Hepatocyte (in vitro differentiated cells): ENCODE results near the gene SCIMP.

Source experiments
- EZH2 ChIP-seq: fragments of 200-600 bp; sonication (generic); IDR thresholded peaks from 2 replicates; pipeline ENCODE4 v1.6.1; 2016; ENCODE audit warnings: antibody characterized with exemption, mild to moderate bottlenecking, borderline replicate concordance
- EZH2phosphoT487 ChIP-seq: fragments of 200-600 bp; sonication (generic); IDR thresholded peaks from one replicate; pipeline ENCODE4 v1.6.1; 2018; ENCODE audit warnings: antibody characterized with exemption, mild to moderate bottlenecking, low read depth, moderate library complexity; ENCODE audit not compliant: unreplicated experiment, severe bottlenecking
- TF ChIP-seq, protein P1 (sequence below): fragments of 200-600 bp; sonication (generic); IDR thresholded peaks from 2 replicates; pipeline ENCODE4 v1.5.1; 2016; ENCODE audit warnings: antibody characterized with exemption, mild to moderate bottlenecking; ENCODE audit not compliant: poor library complexity

DNA sequence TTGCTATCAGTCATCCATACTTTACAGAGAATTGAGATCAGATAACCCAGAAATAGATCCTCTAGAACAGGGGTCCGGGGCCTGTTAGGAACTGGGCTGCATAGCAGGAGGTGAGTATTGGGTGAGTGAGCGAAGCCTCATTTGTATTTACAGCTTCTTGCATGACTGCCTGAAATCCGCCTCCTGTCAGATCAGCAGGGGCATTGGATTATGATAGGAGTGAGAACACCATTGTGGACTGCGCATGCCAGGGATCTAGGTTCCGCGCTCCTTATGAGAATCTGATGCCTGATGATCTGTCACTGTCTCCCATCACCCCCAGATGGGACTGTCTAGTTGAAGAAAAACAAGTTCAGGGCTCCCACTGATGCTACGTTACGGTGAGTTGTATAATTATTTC, 13.0 kb upstream of the SCIMP start:
- TF ChIP-seq, protein P1, sequence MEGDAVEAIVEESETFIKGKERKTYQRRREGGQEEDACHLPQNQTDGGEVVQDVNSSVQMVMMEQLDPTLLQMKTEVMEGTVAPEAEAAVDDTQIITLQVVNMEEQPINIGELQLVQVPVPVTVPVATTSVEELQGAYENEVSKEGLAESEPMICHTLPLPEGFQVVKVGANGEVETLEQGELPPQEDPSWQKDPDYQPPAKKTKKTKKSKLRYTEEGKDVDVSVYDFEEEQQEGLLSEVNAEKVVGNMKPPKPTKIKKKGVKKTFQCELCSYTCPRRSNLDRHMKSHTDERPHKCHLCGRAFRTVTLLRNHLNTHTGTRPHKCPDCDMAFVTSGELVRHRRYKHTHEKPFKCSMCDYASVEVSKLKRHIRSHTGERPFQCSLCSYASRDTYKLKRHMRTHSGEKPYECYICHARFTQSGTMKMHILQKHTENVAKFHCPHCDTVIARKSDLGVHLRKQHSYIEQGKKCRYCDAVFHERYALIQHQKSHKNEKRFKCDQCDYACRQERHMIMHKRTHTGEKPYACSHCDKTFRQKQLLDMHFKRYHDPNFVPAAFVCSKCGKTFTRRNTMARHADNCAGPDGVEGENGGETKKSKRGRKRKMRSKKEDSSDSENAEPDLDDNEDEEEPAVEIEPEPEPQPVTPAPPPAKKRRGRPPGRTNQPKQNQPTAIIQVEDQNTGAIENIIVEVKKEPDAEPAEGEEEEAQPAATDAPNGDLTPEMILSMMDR: no peak
- TF ChIP-seq EZH2 (no peak), EZH2phosphoT487 (no peak)
